Measurements from ENCODE around the gene SREBF2. TPM values are rescaled to one million over a fixed set of nuclear protein-coding genes. Genes with fewer than 3 reads are reported as not detected.

Gene SREBF2
- total and polyA plus RNA-seq, 8 donors, result 12.2 to 159 (median 48.3) TPM

GRCh38 chr22:41876275-41876674 is 43.4 kb downstream of the SREBF2 start:
- Histone ChIP-seq H3K27ac (no peak overlapping the region), H3K4me3 (no peak overlapping the region), H3K9me3 (no peaks in the 10 kb centered on the region), H3K27me3 (no peaks in the 10 kb centered on the region), H3K36me3 (peaks cover 62 to 100% (median 100%) of the 10 kb centered on the region in 4 donors), H3K4me1 (no peaks in the 10 kb centered on the region)
- intact Hi-C loops (cut with DNase I; ENCODE audit: low total_unique reads), result no loop called here
- TF ChIP-seq POLR2A (IDR thresholded peaks at IDR 0.05) (no peak), POLR2AphosphoS5 (IDR thresholded peaks at IDR 0.05) (no peak), EP300 (IDR thresholded peaks at IDR 0.05) (no peak), CTCF (IDR thresholded peaks at IDR 0.05) (no peak)
- DNase-seq, result no peak
- 87 to 94% (median 91%) methylated on average over 3 of the region's 3 CpGs for WGBS, 5 donors

GRCh38 chr22:41876675-41877074 is 43.8 kb downstream of the SREBF2 start:
- DNase-seq, result no peak
- Histone ChIP-seq H3K27me3 (no peaks in the 10 kb centered on the region), H3K4me1 (no peaks in the 10 kb centered on the region), H3K27ac (no peak overlapping the region), H3K36me3 (peaks cover 62 to 100% (median 100%) of the 10 kb centered on the region in 4 donors), H3K4me3 (no peak overlapping the region), H3K9me3 (no peaks in the 10 kb centered on the region)
- intact Hi-C loops (cut with DNase I; ENCODE audit: low total_unique reads), result no loop called here
- no peak for TF ChIP-seq POLR2A (IDR thresholded peaks at IDR 0.05)
- TF ChIP-seq EP300 (IDR thresholded peaks at IDR 0.05), result no peak
- no peak for TF ChIP-seq CTCF (IDR thresholded peaks at IDR 0.05)
- no peak for TF ChIP-seq POLR2AphosphoS5 (IDR thresholded peaks at IDR 0.05)

GRCh38 chr22:41880653-41881052 is 47.7 kb downstream of the SREBF2 start:
- 94 to 97% (median 96%) methylated on average over 16 of the region's 16 CpGs for WGBS, 5 donors
- peaks cover 80 to 100% (median 100%) of the 10 kb centered on the region in 4 donors for H3K36me3 ChIP-seq
- no peaks in the 10 kb centered on the region for H3K4me1 ChIP-seq
- TF ChIP-seq POLR2AphosphoS5 (IDR thresholded peaks at IDR 0.05) (no peak), CTCF (IDR thresholded peaks at IDR 0.05) (no peak), EP300 (IDR thresholded peaks at IDR 0.05) (no peak), POLR2A (IDR thresholded peaks at IDR 0.05) (no peak)
- H3K4me3 ChIP-seq, result no peak overlapping the region
- H3K9me3 ChIP-seq, result no peaks in the 10 kb centered on the region
- no peak overlapping the region for H3K27ac ChIP-seq
- no peak for DNase-seq
- H3K27me3 ChIP-seq, result no peaks in the 10 kb centered on the region
- intact Hi-C loops (cut with DNase I; ENCODE audit: low total_unique reads), result no loop called here

GRCh38 chr22:41883400-41883799 is 50.5 kb downstream of the SREBF2 start:
- intact Hi-C loops (cut with DNase I; ENCODE audit: low total_unique reads), result no loop called here
- no peak for DNase-seq
- Histone ChIP-seq H3K27ac (no peak overlapping the region), H3K4me3 (no peak overlapping the region), H3K27me3 (no peaks in the 10 kb centered on the region), H3K36me3 (peaks cover 83 to 100% (median 100%) of the 10 kb centered on the region in 4 donors), H3K4me1 (no peaks in the 10 kb centered on the region), H3K9me3 (no peaks in the 10 kb centered on the region)
- TF ChIP-seq EP300 (IDR thresholded peaks at IDR 0.05) (no peak), CTCF (IDR thresholded peaks at IDR 0.05) (no peak), POLR2A (IDR thresholded peaks at IDR 0.05) (no peak), POLR2AphosphoS5 (IDR thresholded peaks at IDR 0.05) (no peak)
- 84 to 96% (median 89%) methylated on average over 2 of the region's 2 CpGs for WGBS, 5 donors
